ENCODE measurements around the gene RASA3.

RASA3 gene

GRCh38 chr13:114015111-114015968 lies 117.1 kb downstream of the RASA3 start:
- no peak for DNase-seq (ENCODE audit: low read depth in 1 of 2, low spot score in 1 of 2)
- H3K27ac ChIP-seq (replicated peaks), result no peak overlapping the region
- TF ChIP-seq POLR2AphosphoS5 (IDR thresholded peaks at IDR 0.05; ENCODE audit: low read depth) (no peak), GABPA (IDR thresholded peaks at IDR 0.05; ENCODE audit: low read depth) (no peak), SPI1 (IDR thresholded peaks at IDR 0.05; ENCODE audit: borderline replicate concordance, low read depth) (no peak), CTCF (IDR thresholded peaks at IDR 0.05; ENCODE audit: insufficient read depth, low read length) (no peak), REST (IDR thresholded peaks at IDR 0.05; ENCODE audit: insufficient replicate concordance, low read depth) (no peak)
- no peak overlapping the region for H3K4me3 ChIP-seq (replicated peaks; ENCODE audit: insufficient read depth, low read length)
- H3K27me3 ChIP-seq (ENCODE audit: insufficient read depth, poor library complexity, severe bottlenecking), result no peaks in the 10 kb centered on the region

- TF ChIP-seq CTCF (IDR thresholded peaks at IDR 0.05; ENCODE audit: insufficient read depth, low read length) (no peak), REST (IDR thresholded peaks at IDR 0.05; ENCODE audit: insufficient replicate concordance, low read depth) (no peak), GABPA (IDR thresholded peaks at IDR 0.05; ENCODE audit: low read depth) (no peak), POLR2AphosphoS5 (IDR thresholded peaks at IDR 0.05; ENCODE audit: low read depth) (no peak), SPI1 (IDR thresholded peaks at IDR 0.05; ENCODE audit: borderline replicate concordance, low read depth) (no peak)
- Histone ChIP-seq H3K4me3 (replicated peaks; ENCODE audit: insufficient read depth, low read length) (no peak overlapping the region), H3K27me3 (ENCODE audit: insufficient read depth, poor library complexity, severe bottlenecking) (no peaks in the 10 kb centered on the region), H3K27ac (replicated peaks) (no peak overlapping the region)
- no peak for DNase-seq (ENCODE audit: low read depth in 1 of 2, low spot score in 1 of 2)
Observed at GRCh38 chr13:114013952-114014629, 118.3 kb downstream of the RASA3 start.

- no peaks in the 10 kb centered on the region for H3K27me3 ChIP-seq (ENCODE audit: insufficient read depth, poor library complexity, severe bottlenecking)
- H3K4me3 ChIP-seq (replicated peaks; ENCODE audit: insufficient read depth, low read length), result no peak overlapping the region
- no peak overlapping the region for H3K27ac ChIP-seq (replicated peaks)
- no peak for DNase-seq (ENCODE audit: low read depth in 1 of 2, low spot score in 1 of 2)
- no peak for TF ChIP-seq GABPA (IDR thresholded peaks at IDR 0.05; ENCODE audit: low read depth)
Observed at GRCh38 chr13:114013336-114013735, 119.1 kb downstream of the RASA3 start.

- DNase-seq (ENCODE audit: low read depth in 1 of 2, low spot score in 1 of 2), result no peak
- no peak overlapping the region for H3K27ac ChIP-seq (replicated peaks)
- TF ChIP-seq GABPA (IDR thresholded peaks at IDR 0.05; ENCODE audit: low read depth), result no peak
- no peak for TF ChIP-seq REST (IDR thresholded peaks at IDR 0.05; ENCODE audit: insufficient replicate concordance, low read depth)
- TF ChIP-seq CTCF (IDR thresholded peaks at IDR 0.05; ENCODE audit: insufficient read depth, low read length), result no peak
- no peak for TF ChIP-seq SPI1 (IDR thresholded peaks at IDR 0.05; ENCODE audit: borderline replicate concordance, low read depth)
- TF ChIP-seq POLR2AphosphoS5 (IDR thresholded peaks at IDR 0.05; ENCODE audit: low read depth), result no peak
- H3K27me3 ChIP-seq (ENCODE audit: insufficient read depth, poor library complexity, severe bottlenecking), result no peaks in the 10 kb centered on the region
- H3K4me3 ChIP-seq (replicated peaks; ENCODE audit: insufficient read depth, low read length), result no peak overlapping the region
Observed at GRCh38 chr13:114012921-114013320, 119.5 kb downstream of the RASA3 start.
